NT2/D1 (cell line): Measurements from ENCODE around the gene DRAXIN.

ENCODE experiments used
- YY1 ChIP-seq: IDR thresholded peaks from 2 replicates; pipeline ENCODE4 v1.6.1; 2011; ENCODE audit not compliant: insufficient read length, insufficient read depth
- ZNF274 ChIP-seq: IDR thresholded peaks from 2 replicates; pipeline ENCODE4 v1.6.1; 2011; ENCODE audit warnings: mild to moderate bottlenecking, low read depth, low read length

DNA sequence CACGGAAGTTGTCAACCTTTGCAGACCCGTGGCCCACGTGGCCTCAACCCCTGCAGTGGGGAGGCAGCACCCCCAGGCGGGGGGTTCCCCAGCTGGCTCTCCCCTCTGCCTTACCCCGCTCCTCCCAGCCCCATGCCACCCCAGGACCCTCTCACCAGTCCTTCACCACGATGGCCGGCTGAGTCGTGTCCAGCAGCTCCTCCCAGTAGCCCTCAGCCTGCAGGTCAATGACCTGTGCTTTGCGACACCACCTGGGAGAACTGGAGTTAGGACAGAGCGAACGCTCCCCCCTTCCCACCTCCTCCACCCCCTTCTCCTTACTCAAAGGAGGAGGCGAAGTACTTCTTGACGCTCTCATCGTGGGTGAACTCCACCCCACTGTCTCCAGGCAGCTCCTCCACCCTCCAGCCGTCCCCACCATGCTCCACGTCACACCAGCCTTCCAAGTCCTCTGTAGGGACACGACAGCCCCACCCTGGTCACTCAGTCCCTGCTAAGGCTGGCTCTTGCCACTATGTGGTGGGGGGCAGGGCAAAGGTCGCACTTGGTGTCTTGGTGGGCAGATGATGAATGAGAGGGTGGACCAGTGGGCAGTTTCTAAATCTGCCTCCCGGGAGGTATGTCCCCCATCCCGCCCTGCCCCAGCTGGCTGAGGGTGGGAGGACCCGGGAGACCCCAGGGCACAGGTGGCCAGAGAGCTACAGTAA is 41.7 kb upstream of the DRAXIN start:
- TF ChIP-seq ZNF274 (no peak), YY1 (no peak)
